ENCODE data around the gene NUP54.

GRCh38 chr4:76174216-76174615 is 26.0 kb upstream of the NUP54 start:
- TF ChIP-seq POLR2AphosphoS5 (IDR thresholded peaks at IDR 0.05; ENCODE audit: low read depth, low read length): no peak
- TF ChIP-seq TAF1 (IDR thresholded peaks at IDR 0.05; ENCODE audit: borderline replicate concordance, insufficient read depth, low read length): no peak
- TF ChIP-seq, protein P1, sequence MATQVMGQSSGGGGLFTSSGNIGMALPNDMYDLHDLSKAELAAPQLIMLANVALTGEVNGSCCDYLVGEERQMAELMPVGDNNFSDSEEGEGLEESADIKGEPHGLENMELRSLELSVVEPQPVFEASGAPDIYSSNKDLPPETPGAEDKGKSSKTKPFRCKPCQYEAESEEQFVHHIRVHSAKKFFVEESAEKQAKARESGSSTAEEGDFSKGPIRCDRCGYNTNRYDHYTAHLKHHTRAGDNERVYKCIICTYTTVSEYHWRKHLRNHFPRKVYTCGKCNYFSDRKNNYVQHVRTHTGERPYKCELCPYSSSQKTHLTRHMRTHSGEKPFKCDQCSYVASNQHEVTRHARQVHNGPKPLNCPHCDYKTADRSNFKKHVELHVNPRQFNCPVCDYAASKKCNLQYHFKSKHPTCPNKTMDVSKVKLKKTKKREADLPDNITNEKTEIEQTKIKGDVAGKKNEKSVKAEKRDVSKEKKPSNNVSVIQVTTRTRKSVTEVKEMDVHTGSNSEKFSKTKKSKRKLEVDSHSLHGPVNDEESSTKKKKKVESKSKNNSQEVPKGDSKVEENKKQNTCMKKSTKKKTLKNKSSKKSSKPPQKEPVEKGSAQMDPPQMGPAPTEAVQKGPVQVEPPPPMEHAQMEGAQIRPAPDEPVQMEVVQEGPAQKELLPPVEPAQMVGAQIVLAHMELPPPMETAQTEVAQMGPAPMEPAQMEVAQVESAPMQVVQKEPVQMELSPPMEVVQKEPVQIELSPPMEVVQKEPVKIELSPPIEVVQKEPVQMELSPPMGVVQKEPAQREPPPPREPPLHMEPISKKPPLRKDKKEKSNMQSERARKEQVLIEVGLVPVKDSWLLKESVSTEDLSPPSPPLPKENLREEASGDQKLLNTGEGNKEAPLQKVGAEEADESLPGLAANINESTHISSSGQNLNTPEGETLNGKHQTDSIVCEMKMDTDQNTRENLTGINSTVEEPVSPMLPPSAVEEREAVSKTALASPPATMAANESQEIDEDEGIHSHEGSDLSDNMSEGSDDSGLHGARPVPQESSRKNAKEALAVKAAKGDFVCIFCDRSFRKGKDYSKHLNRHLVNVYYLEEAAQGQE (IDR thresholded peaks at IDR 0.05; ENCODE audit: insufficient read depth in 1 of 2, low read depth in 2 of 2, low read length in 2 of 2): no peak
